Endometrium (tissue), 2 donors: ENCODE results near the gene SCUBE1.

Source experiments
- FAIRE-seq: peaks from 2 replicates; lab custom pipeline; 2012; peaks lifted over from hg19 to GRCh38; lab: Jason Lieb, UNC
- donor health status: control.
- donor health status: control.

The SCUBE1 gene

DNA sequence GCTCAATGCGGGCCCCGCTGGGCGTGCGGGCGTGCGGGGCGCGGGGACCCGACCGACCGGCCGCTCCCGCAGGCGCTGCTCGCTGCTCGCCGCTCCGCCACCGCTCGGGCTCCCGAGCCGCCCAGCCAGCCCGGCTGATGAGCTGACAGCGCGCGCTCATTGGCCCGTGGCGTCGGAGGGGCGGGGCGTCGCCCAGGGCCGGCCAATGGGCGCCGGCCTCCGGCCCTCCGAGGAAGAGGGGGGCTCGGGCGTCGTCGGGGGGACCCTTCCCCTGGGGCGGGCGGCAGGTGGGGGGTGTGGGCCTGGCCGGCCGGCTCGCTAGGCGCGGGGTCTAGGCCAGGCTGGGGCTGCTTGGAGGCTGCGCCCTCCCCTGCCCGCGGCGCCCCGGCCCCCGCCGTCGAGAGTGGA lies at the start of gene SCUBE1:
SCUBE1 (minus strand) TSS at position 111 of the 408 bp plus-strand sequence. CDS start 111 bp downstream, outside the sequence.
- no peak for FAIRE-seq

DNA sequence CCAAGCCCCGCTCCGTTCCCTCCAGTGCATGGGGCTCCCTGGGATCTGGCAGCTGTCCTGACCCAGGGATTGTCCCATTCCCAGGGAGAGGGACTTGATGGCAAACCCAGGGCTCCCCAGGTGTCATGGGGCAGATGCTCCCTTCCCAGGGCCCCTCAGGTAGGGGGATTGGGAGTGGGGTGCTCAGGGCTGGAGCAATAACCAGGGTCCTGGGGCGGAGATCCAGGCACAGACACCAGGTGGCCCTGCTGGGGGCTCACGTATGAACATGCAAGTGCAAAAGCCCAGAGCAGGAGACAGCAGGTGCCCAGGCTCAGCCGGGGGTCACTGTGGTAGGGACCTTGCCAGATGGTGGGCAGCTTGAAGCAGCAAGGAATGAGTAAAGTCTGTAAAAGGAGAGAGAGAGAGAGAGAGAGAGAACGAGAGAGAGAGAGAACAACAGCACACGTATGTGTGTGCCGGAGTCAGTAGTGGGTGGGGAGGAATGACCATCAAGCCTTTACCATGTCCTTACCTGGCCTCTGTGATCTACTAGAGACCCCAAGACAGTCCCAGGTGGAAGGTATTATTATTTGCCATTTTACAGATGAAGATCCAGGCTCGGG lies 49.3 kb upstream of the SCUBE1 start:
- FAIRE-seq = no peak

- FAIRE-seq = no peak
These were observed 48.1 kb upstream of the SCUBE1 start for GRCh38 chr22:43391306-43391705.

- FAIRE-seq = no peak
These were observed 47.7 kb upstream of the SCUBE1 start for GRCh38 chr22:43390872-43391271.

DNA sequence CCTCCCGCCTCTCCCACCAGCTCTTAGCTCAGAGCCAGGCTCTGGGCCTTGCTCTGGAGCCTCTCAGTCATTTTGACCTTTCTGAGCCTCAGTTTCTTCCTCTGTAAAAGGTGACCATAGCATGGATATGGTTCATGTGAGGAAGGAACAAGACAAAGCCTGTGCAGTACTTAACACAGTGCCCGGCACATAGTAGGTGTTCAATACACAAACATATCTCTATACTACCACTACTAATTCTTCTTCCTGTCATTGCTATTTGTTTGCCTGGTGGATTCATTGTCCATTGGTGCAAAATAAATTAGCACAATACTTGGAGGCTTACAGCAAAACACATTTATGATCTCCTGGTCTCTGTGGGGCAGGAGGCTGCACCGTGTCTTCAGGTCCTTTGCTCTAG lies 47.0 kb upstream of the SCUBE1 start:
- FAIRE-seq = no peak

DNA sequence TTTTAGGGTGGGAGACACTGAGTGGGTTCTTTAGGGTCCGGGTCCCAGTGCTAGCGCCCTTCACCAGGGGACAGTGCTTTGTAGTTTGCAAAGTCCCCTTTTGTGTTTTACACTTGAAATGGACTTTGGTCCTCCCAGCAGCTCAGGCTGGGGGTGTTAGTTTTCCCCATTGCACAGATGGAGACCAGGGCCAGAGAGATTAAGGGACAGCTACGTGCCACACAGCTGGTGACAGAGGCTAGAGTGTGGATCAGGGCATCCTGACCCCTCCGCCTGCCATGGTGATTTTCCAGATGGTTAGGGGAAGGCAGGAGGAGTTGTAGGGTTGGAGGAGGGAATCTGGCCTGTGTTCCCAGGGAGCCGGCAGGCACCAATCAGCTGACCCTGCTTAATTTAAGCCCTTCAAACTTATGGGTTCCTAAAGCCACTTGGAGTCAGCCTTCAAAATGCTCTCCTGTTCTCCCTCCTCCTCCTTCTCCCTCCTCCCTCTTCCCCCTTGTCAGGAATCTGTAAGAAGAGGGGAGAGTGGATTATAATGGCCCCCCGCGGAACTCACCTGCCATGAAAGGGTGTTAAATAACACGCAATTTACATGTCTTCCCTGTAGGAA lies 46.2 kb upstream of the SCUBE1 start:
- no peak for FAIRE-seq

DNA sequence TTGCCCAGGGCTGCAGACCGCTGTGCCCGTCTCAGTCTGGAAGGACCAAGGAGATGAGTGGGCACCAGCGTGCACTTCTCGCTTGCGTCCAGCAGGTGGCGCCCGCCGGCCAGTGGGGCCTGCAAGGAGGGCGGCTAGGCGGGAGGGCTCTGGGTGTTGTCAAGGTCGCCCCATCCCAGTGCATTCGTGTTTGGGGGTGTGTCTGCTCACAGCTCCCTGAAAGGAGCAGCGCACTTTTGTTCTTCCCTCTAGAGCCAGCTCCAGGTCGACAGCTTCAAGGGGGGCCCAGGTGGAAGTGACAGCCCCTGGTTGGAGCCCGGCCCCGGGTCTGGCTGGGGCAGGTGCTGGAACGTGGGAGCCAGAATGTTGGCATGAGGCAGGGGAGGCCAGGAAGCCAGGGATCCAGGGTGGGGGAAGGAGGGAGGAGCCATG lies 45.3 kb upstream of the SCUBE1 start:
- no peak for FAIRE-seq

DNA sequence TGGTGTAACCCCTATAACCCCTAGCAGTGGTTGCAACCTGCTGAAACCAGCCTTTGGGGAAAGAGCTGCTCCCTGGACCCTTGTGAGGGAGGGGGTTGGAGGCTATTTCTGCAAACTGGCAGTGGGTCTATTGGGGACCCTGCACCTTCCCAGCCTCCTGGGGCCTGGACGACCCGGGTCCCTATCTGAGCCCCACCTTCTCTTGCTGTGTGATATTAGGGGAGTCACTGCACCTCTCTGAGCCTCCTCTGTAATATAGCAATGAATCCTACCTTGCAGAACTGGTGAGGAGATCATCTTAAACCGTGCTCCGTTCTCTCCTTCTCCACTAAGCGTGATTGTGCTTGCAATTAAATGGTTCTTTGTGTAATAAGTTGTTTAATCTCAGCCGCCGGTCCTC lies 44.6 kb upstream of the SCUBE1 start:
- no peak for FAIRE-seq

GRCh38 chr22:43385770-43386641 lies 42.8 kb upstream of the SCUBE1 start:
- FAIRE-seq = peak; percentile 57

- FAIRE-seq = no peak
These were observed 41.7 kb upstream of the SCUBE1 start for GRCh38 chr22:43384863-43385262.

- no peak for FAIRE-seq
These were observed 38.5 kb upstream of the SCUBE1 start for GRCh38 chr22:43381693-43382092.

GRCh38 chr22:43377896-43378704 lies 34.9 kb upstream of the SCUBE1 start:
- FAIRE-seq = peak; percentile 74

DNA sequence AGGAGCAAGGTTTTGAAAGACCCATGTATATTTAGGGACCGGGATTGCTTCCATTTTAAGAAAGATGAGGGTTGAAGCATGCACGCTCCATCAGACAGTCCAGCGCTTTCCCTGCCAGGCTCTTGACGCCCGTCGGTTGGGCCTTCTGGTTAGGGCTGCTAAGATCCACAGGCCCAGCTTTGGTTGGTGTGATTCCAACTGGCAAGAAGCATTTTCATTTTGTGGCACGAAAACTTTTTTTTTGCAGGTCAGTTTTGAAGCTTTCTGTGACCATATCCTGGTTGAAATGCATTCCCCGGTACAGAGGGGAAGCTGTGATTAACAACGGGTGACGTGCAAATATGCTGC lies 34.4 kb upstream of the SCUBE1 start:
- FAIRE-seq = no peak

DNA sequence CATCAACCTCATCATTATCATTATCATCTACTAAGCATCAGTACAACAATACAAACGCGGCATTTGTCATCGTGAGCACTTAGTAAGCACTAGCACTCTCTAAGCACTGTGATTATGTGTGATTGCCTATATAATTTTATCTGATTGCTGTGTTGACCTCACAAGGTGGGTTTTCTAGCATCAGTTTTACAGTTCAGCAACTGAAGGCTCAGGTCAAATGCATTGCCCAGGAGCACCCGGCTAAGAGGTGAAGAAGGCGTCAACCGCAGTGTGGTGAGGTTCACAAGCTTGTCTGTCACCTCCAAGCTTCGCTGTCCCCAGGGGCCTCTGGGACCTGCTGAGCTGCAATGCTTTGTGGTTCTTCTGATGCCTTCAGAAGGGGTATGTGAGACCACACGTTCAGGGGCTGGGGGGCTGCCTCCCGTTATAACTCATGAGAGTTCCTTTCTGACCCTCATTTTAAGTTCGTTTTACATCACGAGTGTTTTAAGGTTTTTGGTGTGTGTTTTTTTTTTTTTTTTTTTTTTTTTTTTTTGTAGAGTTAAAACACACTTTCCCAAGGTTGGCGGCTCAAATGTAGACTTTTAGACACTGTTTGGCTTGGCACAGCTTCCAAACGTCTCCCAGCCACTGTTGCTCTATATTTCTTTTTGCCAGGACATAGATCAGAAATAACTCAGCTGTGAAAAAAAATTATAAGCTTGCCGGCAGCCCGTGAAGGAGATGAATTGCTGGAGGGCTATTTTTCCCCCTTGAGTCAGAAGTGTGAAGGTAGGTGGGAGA lies 33.8 kb upstream of the SCUBE1 start:
- FAIRE-seq = no peak

DNA sequence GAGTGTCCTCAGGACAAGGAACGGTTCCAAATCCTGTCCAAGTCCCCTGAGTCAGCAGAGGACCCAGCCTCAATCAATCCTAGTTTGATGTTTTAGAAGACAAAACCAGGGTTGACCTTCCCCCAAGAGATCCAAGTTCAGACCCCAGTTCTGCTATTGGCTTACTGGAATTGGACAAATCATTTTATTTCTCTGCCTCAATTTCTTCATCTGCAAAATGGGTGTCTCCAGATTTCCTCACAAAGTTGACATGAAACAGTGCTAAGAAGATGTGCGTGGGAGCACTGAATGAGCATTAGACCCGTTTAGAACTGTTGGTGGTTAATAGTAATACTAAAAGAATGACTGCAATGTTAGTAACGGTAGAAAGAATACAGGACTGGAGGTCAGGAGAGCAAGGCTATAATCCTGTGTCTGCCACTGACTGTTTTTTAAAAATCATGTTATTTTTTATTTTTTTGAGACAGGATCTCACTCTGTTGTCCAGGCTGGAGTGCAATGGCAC lies 32.8 kb upstream of the SCUBE1 start:
- no peak for FAIRE-seq

- no peak for FAIRE-seq
These were observed 26.9 kb upstream of the SCUBE1 start for GRCh38 chr22:43370036-43370435.

GRCh38 chr22:43365715-43366440 lies 22.7 kb upstream of the SCUBE1 start:
- FAIRE-seq = no peak

DNA sequence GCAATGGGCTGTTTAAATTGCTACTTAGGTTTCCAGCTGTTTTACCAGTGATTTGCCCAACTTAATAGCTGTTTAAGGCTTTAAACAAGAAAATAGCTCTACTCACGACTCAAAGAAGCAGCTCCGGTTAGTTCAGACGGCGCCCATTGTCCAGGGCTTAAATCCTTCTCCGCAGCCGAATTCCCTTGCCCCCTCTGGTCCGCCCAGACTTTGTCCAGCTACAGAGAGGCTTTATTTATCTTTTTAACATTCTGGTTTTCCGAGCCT lies 20.9 kb upstream of the SCUBE1 start:
- no peak for FAIRE-seq

GRCh38 chr22:43363315-43364168 lies 20.4 kb upstream of the SCUBE1 start:
- no peak for FAIRE-seq

- no peak for FAIRE-seq
These were observed 17.4 kb upstream of the SCUBE1 start for GRCh38 chr22:43360576-43360975.
